WI38 (cell line): ENCODE data around the gene ANAPC15.

ENCODE experiments used
- H3K4me3 ChIP-seq: 2 replicates; pipeline ENCODE4 v1.5.1; 2011; ENCODE audit warnings: low read depth, mild to moderate bottlenecking, control low read depth, low read length
- CTCF ChIP-seq: IDR thresholded peaks from 2 replicates; pipeline ENCODE4 v1.5.1; 2012; ENCODE audit warnings: low read depth, mild to moderate bottlenecking, control low read depth, low read length

ANAPC15 gene

GRCh38 chr11:72112978-72113808, 698 bp upstream of the ANAPC15 start:
- H3K4me3 ChIP-seq = peak overlapping the region; percentile 82
- TF ChIP-seq CTCF = no peak

GRCh38 chr11:72111300-72112142, 974 bp downstream of the ANAPC15 start:
- no peak for TF ChIP-seq CTCF
- H3K4me3 ChIP-seq = peak overlapping the region; percentile 82

DNA sequence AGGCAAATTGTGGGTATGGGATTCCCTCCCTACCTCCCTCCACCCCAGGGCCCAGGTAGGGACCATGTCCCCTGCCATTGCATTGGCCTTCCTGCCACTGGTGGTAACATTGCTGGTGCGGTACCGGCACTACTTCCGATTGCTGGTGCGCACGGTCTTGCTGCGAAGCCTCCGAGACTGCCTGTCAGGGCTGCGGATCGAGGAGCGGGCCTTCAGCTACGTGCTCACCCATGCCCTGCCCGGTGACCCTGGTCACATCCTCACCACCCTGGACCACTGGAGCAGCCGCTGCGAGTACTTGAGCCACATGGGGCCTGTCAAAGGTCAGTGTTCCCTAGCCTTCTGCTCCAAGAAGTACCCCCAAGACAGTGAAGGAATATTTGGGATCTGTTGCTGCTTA, 6.6 kb downstream of the ANAPC15 start, which contains the start of gene TOMT:
TOMT (plus strand) TSS at position 37 of the 400 bp plus-strand sequence; CDS start at position 65, 28 bp downstream.
- TF ChIP-seq CTCF = no peak
- H3K4me3 ChIP-seq = no peak within 1 kb of the TSS

- no peak for TF ChIP-seq CTCF
- peak overlapping the region; percentile 21 for H3K4me3 ChIP-seq
Observed at GRCh38 chr11:72103754-72104167, 8.7 kb downstream of the ANAPC15 start.

GRCh38 chr11:72102946-72103753, 9.3 kb downstream of the ANAPC15 start, which contains the start of gene LAMTOR1:
TSS of gene LAMTOR1 (minus strand) at chr11:72103297. CDS start at chr11:72103224, 73 bp downstream.
- TF ChIP-seq CTCF = 0 out of 2 replicates have a peak, but pooled peaks have one; percentile 32

DNA sequence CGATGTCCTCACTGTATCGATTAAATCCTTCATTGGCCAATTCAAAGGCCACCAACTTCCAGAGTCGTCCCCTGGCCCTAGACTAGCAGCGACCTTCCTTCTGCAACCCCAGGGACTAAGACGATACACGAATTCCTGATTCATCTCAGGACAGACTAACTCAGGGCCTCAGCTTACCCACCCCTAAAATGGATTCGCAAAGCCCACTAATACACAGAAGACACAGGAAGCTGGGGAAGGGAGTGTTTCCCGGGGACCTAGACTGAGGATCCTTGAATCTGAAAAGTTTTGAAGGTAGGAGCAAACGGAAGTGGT, 9.9 kb downstream of the ANAPC15 start:
- TF ChIP-seq CTCF = no peak
- peak overlapping the region; percentile 94 for H3K4me3 ChIP-seq

More at GRCh38 chr11:72102946-72103753, 9.3 kb downstream of the ANAPC15 start, which contains the start of gene LAMTOR1:
- peak within 1 kb of the TSS; percentile 94 for H3K4me3 ChIP-seq
